Ishikawa (cell line): ENCODE measurements around the gene COPB2.

ENCODE experiments used
- CEBPB ChIP-seq: IDR thresholded peaks from 2 replicates; pipeline ENCODE4 v1.6.1; 2012
- CREB1 ChIP-seq: IDR thresholded peaks from 2 replicates; pipeline ENCODE4 v1.6.1; 2012; ENCODE audit warnings: low read depth
- EGR1 ChIP-seq: IDR thresholded peaks from 2 replicates; pipeline ENCODE4 v1.6.1; 2012
- EP300 ChIP-seq: IDR thresholded peaks from 2 replicates; pipeline ENCODE4 v1.6.1; 2012; ENCODE audit warnings: borderline replicate concordance
- FOXM1 ChIP-seq: IDR thresholded peaks from 2 replicates; pipeline ENCODE4 v1.6.1; 2012; ENCODE audit warnings: low read depth, borderline replicate concordance
- RAD21 ChIP-seq: IDR thresholded peaks from 2 replicates; pipeline ENCODE4 v1.6.1; 2012; ENCODE audit warnings: low read depth
- TAF1 ChIP-seq: IDR thresholded peaks from 2 replicates; pipeline ENCODE4 v1.6.1; 2012; ENCODE audit warnings: low read depth, mild to moderate bottlenecking
- TEAD4 ChIP-seq: IDR thresholded peaks from 2 replicates; pipeline ENCODE4 v1.6.1; 2012
- YY1 ChIP-seq: IDR thresholded peaks from 2 replicates; pipeline ENCODE4 v1.6.1; 2012; ENCODE audit warnings: low read depth
- TF ChIP-seq, protein P1 (sequence below): IDR thresholded peaks from 2 replicates; pipeline ENCODE4 v1.6.1; 2012; ENCODE audit warnings: low read depth, mild to moderate bottlenecking
- TF ChIP-seq, protein P2 (sequence below): IDR thresholded peaks from 2 replicates; pipeline ENCODE4 v1.6.1; 2012
- TF ChIP-seq, protein P3 (sequence below): IDR thresholded peaks from 2 replicates; pipeline ENCODE4 v1.6.1; 2012

DNA sequence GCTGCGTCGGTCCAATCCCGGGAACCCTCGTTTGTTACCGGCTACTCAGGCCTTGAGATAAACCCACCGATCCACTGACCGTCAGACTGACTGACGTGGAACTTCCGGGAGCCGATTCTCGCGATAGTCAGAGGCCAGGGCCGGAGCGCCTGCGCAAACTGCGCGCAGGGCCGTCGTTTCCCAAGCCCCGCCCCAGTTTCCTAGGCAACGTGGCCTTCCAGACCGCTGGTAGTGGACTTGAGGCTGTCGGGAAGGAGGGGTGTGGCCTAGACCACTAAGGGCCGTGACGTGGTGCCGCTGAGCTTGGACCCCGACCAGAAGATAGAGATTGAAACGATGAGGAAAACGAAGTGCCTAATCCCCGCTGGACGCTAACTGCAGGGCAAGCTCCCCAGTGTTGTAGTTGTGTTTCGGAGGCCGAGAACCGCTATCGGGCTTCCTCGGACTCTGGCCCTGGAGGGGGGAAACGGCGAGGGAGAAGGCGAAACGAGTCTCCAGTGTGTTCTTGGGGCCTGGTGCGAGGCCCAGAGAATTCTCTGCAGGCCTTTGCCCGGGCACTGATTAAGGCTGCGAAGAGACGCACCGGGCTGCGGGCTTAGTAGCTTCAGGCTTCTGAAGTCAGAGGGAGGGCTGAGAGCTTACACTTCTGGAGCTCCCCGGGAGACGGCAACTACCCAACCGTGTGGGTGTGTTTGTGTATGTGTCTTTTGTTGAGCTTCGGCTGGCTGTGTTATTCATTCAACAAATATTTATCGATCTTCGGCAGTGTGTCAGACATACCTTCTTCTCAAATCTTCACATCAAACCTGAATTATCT lies at the start of gene COPB2:
- TF ChIP-seq, protein P1, sequence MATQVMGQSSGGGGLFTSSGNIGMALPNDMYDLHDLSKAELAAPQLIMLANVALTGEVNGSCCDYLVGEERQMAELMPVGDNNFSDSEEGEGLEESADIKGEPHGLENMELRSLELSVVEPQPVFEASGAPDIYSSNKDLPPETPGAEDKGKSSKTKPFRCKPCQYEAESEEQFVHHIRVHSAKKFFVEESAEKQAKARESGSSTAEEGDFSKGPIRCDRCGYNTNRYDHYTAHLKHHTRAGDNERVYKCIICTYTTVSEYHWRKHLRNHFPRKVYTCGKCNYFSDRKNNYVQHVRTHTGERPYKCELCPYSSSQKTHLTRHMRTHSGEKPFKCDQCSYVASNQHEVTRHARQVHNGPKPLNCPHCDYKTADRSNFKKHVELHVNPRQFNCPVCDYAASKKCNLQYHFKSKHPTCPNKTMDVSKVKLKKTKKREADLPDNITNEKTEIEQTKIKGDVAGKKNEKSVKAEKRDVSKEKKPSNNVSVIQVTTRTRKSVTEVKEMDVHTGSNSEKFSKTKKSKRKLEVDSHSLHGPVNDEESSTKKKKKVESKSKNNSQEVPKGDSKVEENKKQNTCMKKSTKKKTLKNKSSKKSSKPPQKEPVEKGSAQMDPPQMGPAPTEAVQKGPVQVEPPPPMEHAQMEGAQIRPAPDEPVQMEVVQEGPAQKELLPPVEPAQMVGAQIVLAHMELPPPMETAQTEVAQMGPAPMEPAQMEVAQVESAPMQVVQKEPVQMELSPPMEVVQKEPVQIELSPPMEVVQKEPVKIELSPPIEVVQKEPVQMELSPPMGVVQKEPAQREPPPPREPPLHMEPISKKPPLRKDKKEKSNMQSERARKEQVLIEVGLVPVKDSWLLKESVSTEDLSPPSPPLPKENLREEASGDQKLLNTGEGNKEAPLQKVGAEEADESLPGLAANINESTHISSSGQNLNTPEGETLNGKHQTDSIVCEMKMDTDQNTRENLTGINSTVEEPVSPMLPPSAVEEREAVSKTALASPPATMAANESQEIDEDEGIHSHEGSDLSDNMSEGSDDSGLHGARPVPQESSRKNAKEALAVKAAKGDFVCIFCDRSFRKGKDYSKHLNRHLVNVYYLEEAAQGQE: no peak
- TF ChIP-seq YY1 (peak; percentile 14; the same call in 1 of the 2 replicates), TAF1 (peak; percentile 87), EGR1 (no peak), CEBPB (no peak), TEAD4 (no peak), RAD21 (no peak), EP300 (no peak; the same call in 1 of the 2 replicates), FOXM1 (no peak), CREB1 (0 out of 2 replicates have a peak, but pooled peaks have one; percentile 57)
- TF ChIP-seq, protein P2, sequence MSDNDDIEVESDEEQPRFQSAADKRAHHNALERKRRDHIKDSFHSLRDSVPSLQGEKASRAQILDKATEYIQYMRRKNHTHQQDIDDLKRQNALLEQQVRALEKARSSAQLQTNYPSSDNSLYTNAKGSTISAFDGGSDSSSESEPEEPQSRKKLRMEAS: peak; percentile 60; the same call in 1 of the 2 replicates
- TF ChIP-seq, protein P3, sequence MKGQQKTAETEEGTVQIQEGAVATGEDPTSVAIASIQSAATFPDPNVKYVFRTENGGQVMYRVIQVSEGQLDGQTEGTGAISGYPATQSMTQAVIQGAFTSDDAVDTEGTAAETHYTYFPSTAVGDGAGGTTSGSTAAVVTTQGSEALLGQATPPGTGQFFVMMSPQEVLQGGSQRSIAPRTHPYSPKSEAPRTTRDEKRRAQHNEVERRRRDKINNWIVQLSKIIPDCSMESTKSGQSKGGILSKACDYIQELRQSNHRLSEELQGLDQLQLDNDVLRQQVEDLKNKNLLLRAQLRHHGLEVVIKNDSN: no peak
